K562 (cell line): Measurements from ENCODE around the gene ZBTB39. TPM values are rescaled to one million over a fixed set of nuclear protein-coding genes. Genes with fewer than 3 reads are reported as not detected.
A peak's percentile ranks its signal among the peaks of the same experiment; 100 is the strongest.

ENCODE experiments used
- CCAR2 ChIP-seq: fragments of 200-400 bp; formaldehyde crosslinking; IDR thresholded peaks from 2 replicates; pipeline ENCODE4 v1.6.1; 2017; ENCODE audit warnings: mild to moderate bottlenecking, low read depth, low read length
- CEBPG ChIP-seq, 3 experiments: fragments of 200-800 bp in 1 of 3; sonication (Bioruptor generic) in 1 of 3; sonication (generic) in 1 of 3; formaldehyde crosslinking in 1 of 3; IDR thresholded peaks in 2 of 3; conservative IDR thresholded peaks in 1 of 3; 2 replicates each; pipeline versions ENCODE4 v1.6.1 to v1.8.0; 2016 to 2022; ENCODE audit warnings: missing compliant biosample characterization in 2 of 3, missing genetic modification characterization in 2 of 3, mild to moderate bottlenecking in 1 of 3, missing genetic modification reagents in 1 of 3
- CREBBP ChIP-seq: IDR thresholded peaks from one replicate; pipeline ENCODE4 v1.6.1; 2012; ENCODE audit warnings: low read depth, mild to moderate bottlenecking, control low read depth, inconsistent platforms, low read length
- EGR1 ChIP-seq: fragments of 450-650 bp; conservative IDR thresholded peaks from 2 replicates; pipeline ENCODE4 v1.6.1; 2017; ENCODE audit warnings: mild to moderate bottlenecking
- FOXJ3 ChIP-seq: sonication (generic); formaldehyde crosslinking; IDR thresholded peaks from 2 replicates; pipeline ENCODE4 v1.4.0; 2020; ENCODE audit warnings: mild to moderate bottlenecking, missing genetic modification reagents
- HIVEP1 ChIP-seq: fragments of 250-450 bp; sonication (Bioruptor Pico); IDR thresholded peaks from 2 replicates; pipeline ENCODE4 v1.4.0; 2020; ENCODE audit warnings: mild to moderate bottlenecking
- KLF6 ChIP-seq: fragments of 250-450 bp; sonication (Bioruptor Pico); IDR thresholded peaks from 2 replicates; pipeline ENCODE4 v1.4.0; 2020; ENCODE audit warnings: mild to moderate bottlenecking, moderate library complexity, borderline replicate concordance
- MAFF ChIP-seq: IDR thresholded peaks from 2 replicates; pipeline ENCODE4 v1.6.1; 2012; ENCODE audit warnings: low read length, improper control_type of control experiment
- MTA1 ChIP-seq: fragments of 450-650 bp; IDR thresholded peaks from 2 replicates; pipeline ENCODE4 v1.6.1; 2017; ENCODE audit warnings: borderline replicate concordance
- RUNX1 ChIP-seq: sonication (generic); IDR thresholded peaks from 2 replicates; pipeline ENCODE4 v1.6.1; 2016; ENCODE audit warnings: antibody characterized with exemption, low read depth
- TRIM24 ChIP-seq, 2 experiments: fragments of 450-650 bp; IDR thresholded peaks; 2 replicates each; pipeline ENCODE4 v1.6.1; 2016
- TSC22D4 ChIP-seq: fragments of 450-650 bp; IDR thresholded peaks from 2 replicates; pipeline ENCODE4 v1.6.1; 2016; ENCODE audit warnings: missing genetic modification characterization, missing biosample characterization, control low read depth
- XRCC4 ChIP-seq: IDR thresholded peaks from one replicate; pipeline ENCODE4 v1.6.1; 2011; ENCODE audit not compliant: insufficient read depth, insufficient read length; ENCODE audit errors: extremely low read depth
- ZFP36 ChIP-seq: fragments of 150-350 bp; IDR thresholded peaks from 2 replicates; pipeline ENCODE4 v1.6.1; 2018; ENCODE audit warnings: low read length, low read depth; ENCODE audit not compliant: partially characterized antibody
- ZNF197 ChIP-seq: fragments of 200-800 bp; sonication (Bioruptor generic); IDR thresholded peaks from 2 replicates; pipeline ENCODE4 v1.6.1; 2016; ENCODE audit warnings: low read depth, missing genetic modification characterization, missing compliant biosample characterization
- ZNF766 ChIP-seq: fragments of 200-800 bp; sonication (Bioruptor generic); conservative IDR thresholded peaks from 2 replicates; pipeline ENCODE4 v1.6.1; 2016; ENCODE audit warnings: missing genetic modification characterization, missing compliant biosample characterization
- polyA plus RNA-seq, 8 experiments: library from polyadenylated mRNA; depleted of rRNA in 4 of 8; stranded (reverse) in 5 of 8; unstranded in 3 of 8; fragments of >200 nt; fragmentation: Nextera tagmentation in 2 of 8; fragmentation: Illumina TruSeq in 1 of 8; extraction: Ambion mirVana in 2 of 8; extraction: Trizol in 1 of 8; gene quantifications; 2 replicates each; pipeline versions ENCODE4 v1.2.1 to v1.2.3, GENCODE V29; 2011 to 2014; ENCODE audit warnings: inconsistent platforms in 1 of 8, missing spikeins in 1 of 8
- total RNA-seq, 7 experiments: library from RNA; depleted of rRNA in 6 of 7; stranded (reverse); fragments of >200 nt in 6 of 7; fragmentation: Illumina TruSeq in 2 of 7; extraction: Trizol in 2 of 7; gene quantifications; 2 replicates each; pipeline versions ENCODE4 v1.2.1 to v1.2.3, GENCODE V29; 2011 to 2021; ENCODE audit warnings: low replicate concordance in 1 of 7
- TF ChIP-seq, protein P1 (sequence below), 2 experiments: fragments of 450-650 bp; IDR thresholded peaks; 2 replicates each; pipeline ENCODE4 v1.6.1; 2016
- TF ChIP-seq, protein P2 (sequence below): fragments of 450-650 bp; formaldehyde crosslinking; IDR thresholded peaks from 2 replicates; pipeline ENCODE4 v1.4.0; 2020; ENCODE audit warnings: mild to moderate bottlenecking, moderate library complexity
- TF ChIP-seq, protein P3 (sequence below): sonication (generic); formaldehyde crosslinking; IDR thresholded peaks from 2 replicates; pipeline ENCODE4 v1.9.0; 2022; ENCODE audit warnings: mild to moderate bottlenecking, missing genetic modification reagents
- TF ChIP-seq, protein P4 (sequence below): sonication (generic); formaldehyde crosslinking; IDR thresholded peaks from 2 replicates; pipeline ENCODE4 v1.8.0; 2022; ENCODE audit warnings: mild to moderate bottlenecking, low read depth, missing genetic modification reagents

ZBTB39 gene
- total and polyA plus RNA-seq, 9 of the 15 experiments (the other 6 are each of a cell fraction or from before 2014, with no cell fraction given), result 3.3 to 13.3 (median 8.6) TPM

DNA sequence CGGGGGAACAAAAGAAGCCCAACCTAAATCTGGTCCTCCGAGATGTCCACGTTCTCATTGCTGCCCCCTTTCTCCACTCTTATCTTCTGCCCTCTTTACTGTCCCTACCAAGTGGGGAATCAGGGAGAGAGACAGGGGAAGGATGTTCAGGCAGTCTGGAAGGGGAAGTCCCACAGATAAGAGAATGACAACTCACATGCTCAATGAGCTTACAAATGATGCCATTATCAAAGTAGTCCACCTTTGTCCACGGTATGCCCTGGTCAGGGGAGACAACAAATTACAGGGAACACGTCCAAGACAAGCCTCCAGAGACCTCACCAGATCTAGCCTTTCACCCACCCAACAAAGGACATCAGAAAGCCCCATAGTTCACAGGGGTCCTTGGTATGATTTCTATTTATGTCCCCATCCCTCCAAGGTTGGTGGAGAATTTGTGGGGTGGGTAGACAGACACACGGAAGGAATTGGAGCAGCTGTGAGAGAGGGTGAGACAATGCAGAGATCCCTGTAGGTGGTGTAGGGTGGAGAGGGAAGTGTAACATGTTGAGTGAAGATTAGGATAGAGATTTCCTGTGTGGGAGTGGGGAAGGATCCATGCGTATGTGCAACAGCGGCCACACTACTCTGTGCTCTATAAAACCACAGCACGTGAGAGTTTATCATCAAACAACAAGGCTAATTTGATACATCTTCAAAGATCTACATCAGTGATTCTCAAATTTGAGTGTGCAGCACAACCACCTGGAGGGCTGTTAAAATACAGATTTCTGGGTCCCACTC is 32.9 kb upstream of the ZBTB39 start (continued):
- TF ChIP-seq MAFF (no peak), CREBBP (no peak), MTA1 (peak; percentile 34; the same call in 1 of the 2 replicates), ZNF766 (CRISPR knock-in tag) (no peak), CEBPG (CRISPR knock-in tag; IDR thresholded peaks at IDR 0.05) (no peak), CEBPG (tag; conservative IDR thresholded peaks at IDR 0.05 in 1 of 2, IDR thresholded peaks at IDR 0.05 in 1 of 2) (no peak), FOXJ3 (CRISPR knock-in tag) (no peak), TRIM24 (IDR thresholded peaks at IDR 0.05) (peak; percentile 77 to 87), ZNF197 (CRISPR knock-in tag) (no peak), XRCC4 (no peak), KLF6 (no peak), RUNX1 (no peak), ZFP36 (no peak), HIVEP1 (CRISPR knock-in tag) (no peak), EGR1 (0 out of 2 replicates have a peak, but pooled peaks have one; percentile 3), TSC22D4 (no peak), CCAR2 (no peak)
- TF ChIP-seq, protein P1, sequence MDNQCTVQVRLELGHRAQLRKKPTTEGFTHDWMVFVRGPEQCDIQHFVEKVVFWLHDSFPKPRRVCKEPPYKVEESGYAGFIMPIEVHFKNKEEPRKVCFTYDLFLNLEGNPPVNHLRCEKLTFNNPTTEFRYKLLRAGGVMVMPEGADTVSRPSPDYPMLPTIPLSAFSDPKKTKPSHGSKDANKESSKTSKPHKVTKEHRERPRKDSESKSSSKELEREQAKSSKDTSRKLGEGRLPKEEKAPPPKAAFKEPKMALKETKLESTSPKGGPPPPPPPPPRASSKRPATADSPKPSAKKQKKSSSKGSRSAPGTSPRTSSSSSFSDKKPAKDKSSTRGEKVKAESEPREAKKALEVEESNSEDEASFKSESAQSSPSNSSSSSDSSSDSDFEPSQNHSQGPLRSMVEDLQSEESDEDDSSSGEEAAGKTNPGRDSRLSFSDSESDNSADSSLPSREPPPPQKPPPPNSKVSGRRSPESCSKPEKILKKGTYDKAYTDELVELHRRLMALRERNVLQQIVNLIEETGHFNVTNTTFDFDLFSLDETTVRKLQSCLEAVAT (IDR thresholded peaks at IDR 0.05), result no peak
- TF ChIP-seq, protein P2, sequence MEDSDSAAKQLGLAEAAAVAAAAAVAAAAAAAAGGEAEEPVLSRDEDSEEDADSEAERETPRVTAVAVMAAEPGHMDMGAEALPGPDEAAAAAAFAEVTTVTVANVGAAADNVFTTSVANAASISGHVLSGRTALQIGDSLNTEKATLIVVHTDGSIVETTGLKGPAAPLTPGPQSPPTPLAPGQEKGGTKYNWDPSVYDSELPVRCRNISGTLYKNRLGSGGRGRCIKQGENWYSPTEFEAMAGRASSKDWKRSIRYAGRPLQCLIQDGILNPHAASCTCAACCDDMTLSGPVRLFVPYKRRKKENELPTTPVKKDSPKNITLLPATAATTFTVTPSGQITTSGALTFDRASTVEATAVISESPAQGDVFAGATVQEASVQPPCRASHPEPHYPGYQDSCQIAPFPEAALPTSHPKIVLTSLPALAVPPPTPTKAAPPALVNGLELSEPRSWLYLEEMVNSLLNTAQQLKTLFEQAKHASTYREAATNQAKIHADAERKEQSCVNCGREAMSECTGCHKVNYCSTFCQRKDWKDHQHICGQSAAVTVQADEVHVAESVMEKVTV, result no peak
- TF ChIP-seq, protein P3, sequence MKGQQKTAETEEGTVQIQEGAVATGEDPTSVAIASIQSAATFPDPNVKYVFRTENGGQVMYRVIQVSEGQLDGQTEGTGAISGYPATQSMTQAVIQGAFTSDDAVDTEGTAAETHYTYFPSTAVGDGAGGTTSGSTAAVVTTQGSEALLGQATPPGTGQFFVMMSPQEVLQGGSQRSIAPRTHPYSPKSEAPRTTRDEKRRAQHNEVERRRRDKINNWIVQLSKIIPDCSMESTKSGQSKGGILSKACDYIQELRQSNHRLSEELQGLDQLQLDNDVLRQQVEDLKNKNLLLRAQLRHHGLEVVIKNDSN (CRISPR knock-in tag), result no peak
- TF ChIP-seq, protein P4, sequence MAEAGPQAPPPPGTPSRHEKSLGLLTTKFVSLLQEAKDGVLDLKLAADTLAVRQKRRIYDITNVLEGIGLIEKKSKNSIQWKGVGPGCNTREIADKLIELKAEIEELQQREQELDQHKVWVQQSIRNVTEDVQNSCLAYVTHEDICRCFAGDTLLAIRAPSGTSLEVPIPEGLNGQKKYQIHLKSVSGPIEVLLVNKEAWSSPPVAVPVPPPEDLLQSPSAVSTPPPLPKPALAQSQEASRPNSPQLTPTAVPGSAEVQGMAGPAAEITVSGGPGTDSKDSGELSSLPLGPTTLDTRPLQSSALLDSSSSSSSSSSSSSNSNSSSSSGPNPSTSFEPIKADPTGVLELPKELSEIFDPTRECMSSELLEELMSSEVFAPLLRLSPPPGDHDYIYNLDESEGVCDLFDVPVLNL, result no peak
